Adrenal gland (tissue), 12 donors: Measurements from ENCODE around the gene OR5K4. TPM values are rescaled to one million over a fixed set of nuclear protein-coding genes. Genes with fewer than 3 reads are reported as not detected.

Experiments
- DNase-seq, 7 donors: peaks; one replicate each; pipeline ENCODE4 v3.0.0-alpha.2; 2019 to 2020
- H3K27ac ChIP-seq, 5 donors: fragments of 200-600 bp; sonication (generic) in 4 of 5; 1 replicate in 3 of 5; 2 replicates in 2 of 5; pipeline versions ENCODE4 v1.5.1 to v1.8.0; 2016 to 2020; ENCODE audit warnings: mild to moderate bottlenecking in 1 of 5
- H3K27me3 ChIP-seq: fragments of 200-600 bp; 2 replicates; pipeline ENCODE4 v1.8.0; 2021
- H3K36me3 ChIP-seq, 2 donors: fragments of 200-600 bp; replicated peaks in 1 of 2; 1 replicate in 1 of 2; 2 replicates in 1 of 2; pipeline versions ENCODE4 v1.5.1 to v1.8.0; 2018 to 2022
- H3K4me1 ChIP-seq, 2 donors: fragments of 200-600 bp; replicated peaks in 1 of 2; 1 replicate in 1 of 2; 2 replicates in 1 of 2; pipeline versions ENCODE4 v1.5.1 to v1.8.0; 2018 to 2021
- H3K4me3 ChIP-seq, 4 donors: fragments of 200-600 bp; sonication (generic) in 3 of 4; one replicate each; pipeline ENCODE4 v1.5.1; 2016 to 2018
- H3K9me3 ChIP-seq, 3 donors: fragments of 200-600 bp; sonication (generic) in 1 of 3; replicated peaks in 1 of 3; 1 replicate in 2 of 3; 2 replicates in 1 of 3; pipeline versions ENCODE4 v1.5.1 to v1.8.0; 2016 to 2021
- CTCF ChIP-seq, 6 experiments: fragments of 450-650 bp in 4 of 6; fragments of 200-600 bp in 2 of 6; sonication (generic) in 1 of 6; IDR thresholded peaks; 1 replicate in 5 of 6; 2 replicates in 1 of 6; pipeline versions ENCODE4 v1.5.1 to v1.8.0; 2016 to 2021; ENCODE audit warnings: antibody characterized with exemption in 6 of 6, mild to moderate bottlenecking in 2 of 6, moderate library complexity in 1 of 6
- POLR2A ChIP-seq, 2 donors: fragments of 450-650 bp; IDR thresholded peaks; one replicate each; pipeline ENCODE4 v1.6.1; 2017; ENCODE audit warnings: antibody characterized with exemption in 2 of 2, mild to moderate bottlenecking in 2 of 2, moderate library complexity in 1 of 2
- WGBS, 4 donors: extraction: QIAGEN DNeasy Blood & Tissue Kit in 2 of 4; methylation state at CpG; one replicate each; pipeline versions ENCODE4 v1.1.5 to v1.1.7; 2013 to 2017; 5-methylcytosine and 5-hydroxymethylcytosine counted together
- intact Hi-C, 2 donors: fragments of 100-400 bp; cut with DNase I; formaldehyde crosslinking; loops; one replicate each; pipeline versions ENCODE4 v1.14.1 to v1.15.0; 2022 to 2023
- polyA plus RNA-seq, 3 donors: library from polyadenylated mRNA; stranded (reverse); fragments of 200-250 nt in 2 of 3; fragments of 350-450 nt in 1 of 3; fragmentation: Illumina TruSeq in 1 of 3; extraction: RNeasy Lipid Tissue Mini Kit (QIAGEN cat#74804) in 1 of 3; gene quantifications; one replicate each; pipeline ENCODE4 v1.2.3, GENCODE V29; 2013 to 2014
- total RNA-seq, 9 donors: library from RNA; depleted of rRNA in 4 of 9; stranded (reverse); fragments of >200 nt in 4 of 9; fragments of 120-200 nt in 1 of 9; fragmentation: NEBNext Ultra II Directional in 1 of 9; extraction: Animal tissue kit (Norgen Biotek cat#: 25700) in 1 of 9; gene quantifications; one replicate each; pipeline versions ENCODE4 v1.1.0 to v1.2.4, GENCODE V29; 2013 to 2023
- donor health status: healthy with polysubstance abuse.
- donor health status: Bipolar disorder and iron deficiency.
- donor health status: DM: yes; HTN: yes; CAD: no.
- donor health status: DM: no; HTN: no; CAD: no.
- donor health status: DM: no; HTN: no; CAD: no.
- donor health status: DM: yes; HTN: yes; CAD: no.

The OR5K4 gene
- total and polyA plus RNA-seq, 12 donors: not detected

- intact Hi-C loops: no loop called here
- WGBS, 4 donors: 91 to 95% methylated on average over 1 of the region's 1 CpG; no CpG with 5 or more reads in 2 of the 4 donors
- Histone ChIP-seq H3K27ac (no peak overlapping the region), H3K9me3 (peaks cover 0 to 7% (median 5%) of the 10 kb centered on the region in 3 donors), H3K27me3 (no peaks in the 10 kb centered on the region), H3K4me3 (no peak overlapping the region), H3K4me1 (no peaks in the 10 kb centered on the region), H3K36me3 (no peaks in the 10 kb centered on the region)
- no peak for DNase-seq
- TF ChIP-seq POLR2A (IDR thresholded peaks at IDR 0.05) (no peak), CTCF (IDR thresholded peaks at IDR 0.05) (no peak)
Observed at GRCh38 chr3:98402507-98402906, 48.9 kb downstream of the OR5K4 start.

DNA sequence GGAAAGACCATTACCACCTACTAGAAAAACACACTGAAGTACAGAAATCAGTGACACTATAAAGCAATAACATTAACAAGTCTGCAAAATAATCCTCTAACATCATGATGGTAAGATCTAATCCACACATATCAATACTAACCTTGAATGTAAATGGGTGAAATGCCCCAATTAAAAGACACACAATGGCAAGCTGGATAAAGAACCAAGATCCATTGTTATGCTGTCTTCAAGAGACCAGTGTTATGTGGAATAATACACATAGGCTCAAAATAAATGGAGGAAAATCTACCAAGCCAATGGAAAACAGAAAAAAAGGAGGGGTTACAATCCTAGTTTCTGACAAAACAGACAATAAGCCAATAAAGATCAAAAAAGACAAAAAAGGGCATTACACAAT, 50.4 kb downstream of the OR5K4 start:
- TF ChIP-seq POLR2A (IDR thresholded peaks at IDR 0.05) (no peak), CTCF (IDR thresholded peaks at IDR 0.05) (no peak)
- Histone ChIP-seq H3K4me3 (no peak overlapping the region), H3K9me3 (peaks cover 0 to 7% (median 5%) of the 10 kb centered on the region in 3 donors), H3K4me1 (no peaks in the 10 kb centered on the region), H3K27me3 (no peaks in the 10 kb centered on the region), H3K36me3 (no peaks in the 10 kb centered on the region), H3K27ac (no peak overlapping the region)
- intact Hi-C loops: no loop called here
- no peak for DNase-seq

Other genes starting within 250 kb of the OR5K4 start
- gene OR5H1, start 223.1 kb upstream of the OR5K4 start, total RNA-seq: not detected
- gene OR5H1, start 223.1 kb upstream of the OR5K4 start, polyA plus RNA-seq: not detected
- gene OR5H14, start 206.4 kb upstream of the OR5K4 start, total RNA-seq: under 1 TPM in 2 of 9 donors, not detected in 7; under 0.01 to 0.04 TPM
- not detected for gene OR5H14, start 206.4 kb upstream of the OR5K4 start, polyA plus RNA-seq
- gene OR5H15, start 187.2 kb upstream of the OR5K4 start, total RNA-seq: not detected
- gene OR5H15, start 187.2 kb upstream of the OR5K4 start, polyA plus RNA-seq: not detected
- not detected for gene OR5H6, start 89.6 kb upstream of the OR5K4 start, total RNA-seq
- gene OR5H6, start 89.6 kb upstream of the OR5K4 start, polyA plus RNA-seq: not detected
- not detected for gene OR5H2, start 71.3 kb upstream of the OR5K4 start, total RNA-seq
- not detected for gene OR5H2, start 71.3 kb upstream of the OR5K4 start, polyA plus RNA-seq
- not detected for gene OR5K3, start 36.8 kb downstream of the OR5K4 start, total RNA-seq
- not detected for gene OR5K3, start 36.8 kb downstream of the OR5K4 start, polyA plus RNA-seq
- not detected for gene OR5K1, start 109.3 kb downstream of the OR5K4 start, total RNA-seq
- not detected for gene OR5K1, start 109.3 kb downstream of the OR5K4 start, polyA plus RNA-seq
- gene OR5K2, start 143.8 kb downstream of the OR5K4 start, total RNA-seq: not detected
- not detected for gene OR5K2, start 143.8 kb downstream of the OR5K4 start, polyA plus RNA-seq
- gene CLDND1, start 169.0 kb downstream of the OR5K4 start, total RNA-seq: 100 to 1,000 TPM in 1 of 9 donors, 10 to 100 TPM in 8; 45.3 to 112 (median 68.7) TPM
- gene CLDND1, start 169.0 kb downstream of the OR5K4 start, polyA plus RNA-seq: 10 to 100 TPM; 52.7 to 88.5 (median 61.8) TPM
- gene GPR15, start 178.1 kb downstream of the OR5K4 start, total RNA-seq: under 1 TPM in 2 of 9 donors, not detected in 7; 0.14 to 0.39 TPM
- not detected for gene GPR15, start 178.1 kb downstream of the OR5K4 start, polyA plus RNA-seq
- 10 to 100 TPM; 11.0 to 59.8 (median 23.5) TPM for gene CPOX, start 239.8 kb downstream of the OR5K4 start, total RNA-seq
- gene CPOX, start 239.8 kb downstream of the OR5K4 start, polyA plus RNA-seq: 10 to 100 TPM in 2 of 3 donors, 1 to 10 TPM in 1; 9.0 to 15.6 (median 14.3) TPM